ENCODE results near the gene SCARB2. TPM values are rescaled to one million over a fixed set of nuclear protein-coding genes. Genes with fewer than 3 reads are reported as not detected.

SCARB2 gene
- total RNA-seq, 1 experiment from 2014 or later = 37.6 TPM

- H3K4me1 ChIP-seq (replicated peaks; ENCODE audit: insufficient read depth) = peaks cover 18% of the 10 kb centered on the region; the same call in 1 of the 2 replicates
- 0 out of 2 replicates have a peak, but pooled peaks cover 7% of the 10 kb centered on the region for H3K36me3 ChIP-seq (ENCODE audit: low read depth)
- no peak overlapping the region for H3K4me2 ChIP-seq
- H3K4me3 ChIP-seq = no peak overlapping the region
- no peak overlapping the region for H2AFZ ChIP-seq
- H3K27me3 ChIP-seq (ENCODE audit: insufficient read depth, low read depth) = no peaks in the 10 kb centered on the region
- DNase-seq = no peak
- H3K27ac ChIP-seq = no peak overlapping the region
- TF ChIP-seq EZH2 (IDR thresholded peaks at IDR 0.05; ENCODE audit: low read depth) = no peak
- TF ChIP-seq, protein P1, sequence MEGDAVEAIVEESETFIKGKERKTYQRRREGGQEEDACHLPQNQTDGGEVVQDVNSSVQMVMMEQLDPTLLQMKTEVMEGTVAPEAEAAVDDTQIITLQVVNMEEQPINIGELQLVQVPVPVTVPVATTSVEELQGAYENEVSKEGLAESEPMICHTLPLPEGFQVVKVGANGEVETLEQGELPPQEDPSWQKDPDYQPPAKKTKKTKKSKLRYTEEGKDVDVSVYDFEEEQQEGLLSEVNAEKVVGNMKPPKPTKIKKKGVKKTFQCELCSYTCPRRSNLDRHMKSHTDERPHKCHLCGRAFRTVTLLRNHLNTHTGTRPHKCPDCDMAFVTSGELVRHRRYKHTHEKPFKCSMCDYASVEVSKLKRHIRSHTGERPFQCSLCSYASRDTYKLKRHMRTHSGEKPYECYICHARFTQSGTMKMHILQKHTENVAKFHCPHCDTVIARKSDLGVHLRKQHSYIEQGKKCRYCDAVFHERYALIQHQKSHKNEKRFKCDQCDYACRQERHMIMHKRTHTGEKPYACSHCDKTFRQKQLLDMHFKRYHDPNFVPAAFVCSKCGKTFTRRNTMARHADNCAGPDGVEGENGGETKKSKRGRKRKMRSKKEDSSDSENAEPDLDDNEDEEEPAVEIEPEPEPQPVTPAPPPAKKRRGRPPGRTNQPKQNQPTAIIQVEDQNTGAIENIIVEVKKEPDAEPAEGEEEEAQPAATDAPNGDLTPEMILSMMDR (conservative IDR thresholded peaks at IDR 0.05) = no peak
- no peaks in the 10 kb centered on the region; the same call in 1 of the 2 replicates for H3F3A ChIP-seq (ENCODE audit: insufficient read depth, low read depth)
- ChIA-PET POLR2A (ENCODE audit: unreplicated experiment) (no interaction called here), CTCF (no interaction called here)
- H4K20me1 ChIP-seq (ENCODE audit: insufficient read depth) = no peaks in the 10 kb centered on the region
- intact Hi-C loops (cut with micrococcal nuclease; ENCODE audit: unreplicated experiment) = no loop called here
- no peaks in the 10 kb centered on the region for H3K9me2 ChIP-seq (ENCODE audit: insufficient read depth)
- no TSS peak for BruUV-seq (replicated peaks)
- no peaks in the 10 kb centered on the region for H3K9me3 ChIP-seq (ENCODE audit: insufficient read depth, low read depth)
- peaks cover 75% of the 10 kb centered on the region for H3K79me2 ChIP-seq (ENCODE audit: low read depth)
Measured at GRCh38 chr4:76205476-76205875, 8.1 kb downstream of the SCARB2 start.

DNA sequence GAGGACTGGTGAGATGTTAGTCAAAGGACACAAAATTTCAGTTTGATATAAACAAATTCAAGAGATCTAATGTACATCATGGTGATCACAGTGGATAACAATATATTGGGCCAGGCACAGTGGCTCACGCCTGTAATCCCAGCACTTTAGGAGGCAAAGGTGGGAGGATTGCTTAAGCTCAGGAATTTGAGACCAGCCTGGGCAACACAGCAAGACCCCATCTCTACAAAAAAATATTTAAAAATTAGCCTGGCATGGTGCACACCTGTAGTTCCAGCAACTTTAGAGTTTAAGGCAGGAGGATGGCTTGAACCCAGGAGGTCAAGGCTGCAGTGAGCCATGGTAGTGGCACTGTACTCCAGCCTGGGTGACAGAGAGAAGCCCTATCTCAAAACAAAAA lies 8.7 kb downstream of the SCARB2 start:
- no TSS peak for BruUV-seq (replicated peaks)
- no peaks in the 10 kb centered on the region; the same call in 1 of the 2 replicates for H3F3A ChIP-seq (ENCODE audit: insufficient read depth, low read depth)
- H4K20me1 ChIP-seq (ENCODE audit: insufficient read depth) = no peaks in the 10 kb centered on the region
- H2AFZ ChIP-seq = no peak overlapping the region
- no peak overlapping the region for H3K4me2 ChIP-seq
- H3K9me3 ChIP-seq (ENCODE audit: insufficient read depth, low read depth) = no peaks in the 10 kb centered on the region
- H3K27ac ChIP-seq = no peak overlapping the region
- 0 out of 2 replicates have a peak, but pooled peaks cover 3% of the 10 kb centered on the region for H3K36me3 ChIP-seq (ENCODE audit: low read depth)
- peaks cover 75% of the 10 kb centered on the region for H3K79me2 ChIP-seq (ENCODE audit: low read depth)
- intact Hi-C loops (cut with micrococcal nuclease; ENCODE audit: unreplicated experiment) = no loop called here
- no peak overlapping the region for H3K4me3 ChIP-seq
- DNase-seq = no peak
- TF ChIP-seq, protein P1 (conservative IDR thresholded peaks at IDR 0.05) = no peak
- no peak for TF ChIP-seq EZH2 (IDR thresholded peaks at IDR 0.05; ENCODE audit: low read depth)
- ChIA-PET POLR2A (ENCODE audit: unreplicated experiment) (no interaction called here), CTCF (no interaction called here)
- H3K4me1 ChIP-seq (replicated peaks; ENCODE audit: insufficient read depth) = peaks cover 18% of the 10 kb centered on the region; the same call in 1 of the 2 replicates
- no peaks in the 10 kb centered on the region for H3K9me2 ChIP-seq (ENCODE audit: insufficient read depth)
- no peaks in the 10 kb centered on the region for H3K27me3 ChIP-seq (ENCODE audit: insufficient read depth, low read depth)

GRCh38 chr4:76203541-76203940 lies 10.1 kb downstream of the SCARB2 start:
- H3K27me3 ChIP-seq (ENCODE audit: insufficient read depth, low read depth) = no peaks in the 10 kb centered on the region
- no peak overlapping the region for H2AFZ ChIP-seq
- ChIA-PET CTCF (no interaction called here), POLR2A (ENCODE audit: unreplicated experiment) (no interaction called here)
- no peaks in the 10 kb centered on the region for H3K9me3 ChIP-seq (ENCODE audit: insufficient read depth, low read depth)
- H3F3A ChIP-seq (ENCODE audit: insufficient read depth, low read depth) = no peaks in the 10 kb centered on the region; the same call in 1 of the 2 replicates
- intact Hi-C loops (cut with micrococcal nuclease; ENCODE audit: unreplicated experiment) = no loop called here
- no peak for DNase-seq
- no peaks in the 10 kb centered on the region for H3K36me3 ChIP-seq (ENCODE audit: low read depth)
- no peak overlapping the region for H3K4me3 ChIP-seq
- no peak overlapping the region for H3K27ac ChIP-seq
- no TSS peak for BruUV-seq (replicated peaks)
- no peaks in the 10 kb centered on the region for H3K9me2 ChIP-seq (ENCODE audit: insufficient read depth)
- H3K4me2 ChIP-seq = no peak overlapping the region
- peaks cover 75% of the 10 kb centered on the region for H3K79me2 ChIP-seq (ENCODE audit: low read depth)
- H3K4me1 ChIP-seq (replicated peaks; ENCODE audit: insufficient read depth) = peaks cover 18% of the 10 kb centered on the region
- H4K20me1 ChIP-seq (ENCODE audit: insufficient read depth) = no peaks in the 10 kb centered on the region
- TF ChIP-seq EZH2 (IDR thresholded peaks at IDR 0.05; ENCODE audit: low read depth) = no peak
- TF ChIP-seq, protein P1 (conservative IDR thresholded peaks at IDR 0.05) = no peak

All from PC-9 (cell line).